Adrenal gland (tissue), 5 donors: ENCODE measurements around the gene FOXA3.

Experiments used
- POLR2A ChIP-seq, 2 donors: fragments of 450-650 bp; IDR thresholded peaks; one replicate each; pipeline ENCODE4 v1.6.1; 2017; ENCODE audit warnings: antibody characterized with exemption in 2 of 2, mild to moderate bottlenecking in 2 of 2, moderate library complexity in 1 of 2
- TF ChIP-seq, protein P1 (sequence below), 6 experiments: fragments of 450-650 bp in 4 of 6; fragments of 200-600 bp in 2 of 6; sonication (generic) in 1 of 6; IDR thresholded peaks; 1 replicate in 5 of 6; 2 replicates in 1 of 6; pipeline versions ENCODE4 v1.5.1 to v1.8.0; 2016 to 2021; ENCODE audit warnings: antibody characterized with exemption in 6 of 6, mild to moderate bottlenecking in 2 of 6, moderate library complexity in 1 of 6
- donor health status: DM: no; HTN: no; CAD: no.

DNA sequence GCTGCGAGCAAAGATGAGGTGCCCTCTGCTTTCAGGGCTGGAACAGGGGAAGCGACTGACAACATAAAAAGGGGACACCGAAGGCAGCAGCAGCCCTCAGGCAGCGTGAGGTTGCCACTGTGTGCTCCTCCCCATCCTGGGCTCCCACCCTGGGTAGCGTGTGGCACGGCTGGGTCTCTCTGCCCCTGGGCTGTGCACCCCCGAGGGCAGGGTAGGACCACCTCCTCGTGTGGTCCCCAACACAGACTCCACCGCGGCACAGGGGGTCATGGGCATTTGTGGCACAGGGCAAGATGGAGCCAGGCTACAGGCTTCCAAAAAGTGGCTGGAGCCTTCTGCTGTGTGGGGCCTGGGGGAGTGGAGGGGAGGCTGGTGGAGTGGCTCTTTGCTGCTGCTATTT lies 42.6 kb upstream of the FOXA3 start:
- TF ChIP-seq, protein P1, sequence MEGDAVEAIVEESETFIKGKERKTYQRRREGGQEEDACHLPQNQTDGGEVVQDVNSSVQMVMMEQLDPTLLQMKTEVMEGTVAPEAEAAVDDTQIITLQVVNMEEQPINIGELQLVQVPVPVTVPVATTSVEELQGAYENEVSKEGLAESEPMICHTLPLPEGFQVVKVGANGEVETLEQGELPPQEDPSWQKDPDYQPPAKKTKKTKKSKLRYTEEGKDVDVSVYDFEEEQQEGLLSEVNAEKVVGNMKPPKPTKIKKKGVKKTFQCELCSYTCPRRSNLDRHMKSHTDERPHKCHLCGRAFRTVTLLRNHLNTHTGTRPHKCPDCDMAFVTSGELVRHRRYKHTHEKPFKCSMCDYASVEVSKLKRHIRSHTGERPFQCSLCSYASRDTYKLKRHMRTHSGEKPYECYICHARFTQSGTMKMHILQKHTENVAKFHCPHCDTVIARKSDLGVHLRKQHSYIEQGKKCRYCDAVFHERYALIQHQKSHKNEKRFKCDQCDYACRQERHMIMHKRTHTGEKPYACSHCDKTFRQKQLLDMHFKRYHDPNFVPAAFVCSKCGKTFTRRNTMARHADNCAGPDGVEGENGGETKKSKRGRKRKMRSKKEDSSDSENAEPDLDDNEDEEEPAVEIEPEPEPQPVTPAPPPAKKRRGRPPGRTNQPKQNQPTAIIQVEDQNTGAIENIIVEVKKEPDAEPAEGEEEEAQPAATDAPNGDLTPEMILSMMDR (IDR thresholded peaks at IDR 0.05) = no peak
- no peak for TF ChIP-seq POLR2A (IDR thresholded peaks at IDR 0.05)
